ENCODE measurements around the gene ATP11C.

DNA sequence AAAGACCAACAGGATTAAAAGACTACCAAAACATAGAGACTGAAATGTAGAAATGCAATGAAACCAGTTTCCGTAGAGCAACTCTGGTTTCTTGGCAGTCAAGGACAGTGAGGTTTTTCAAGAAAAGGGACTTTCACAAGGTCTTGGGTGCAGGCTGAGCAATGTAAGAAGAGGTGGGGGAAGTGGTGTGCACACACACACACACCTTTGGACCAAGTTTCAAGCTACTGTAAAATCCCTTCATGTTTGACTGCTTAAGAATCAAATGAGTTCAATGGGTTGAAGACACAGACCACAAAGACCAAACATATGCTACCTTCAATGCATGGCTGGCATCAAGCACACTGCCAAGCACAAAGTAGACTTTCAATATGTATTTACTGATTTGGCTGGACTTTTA lies 207.1 kb downstream of the ATP11C start:
- TF ChIP-seq EZH2 (IDR thresholded peaks at IDR 0.05) (no peak), POLR2AphosphoS5 (IDR thresholded peaks at IDR 0.05; ENCODE audit: borderline replicate concordance, low read depth, low read length) (no peak), FOXP2 (optimal IDR thresholded peaks at IDR 0.05; ENCODE audit: control extremely low read depth, extremely low read length, insufficient read depth) (no peak)

Data from SK-N-MC (cell line).